IgD-negative memory B cell (primary cell): ENCODE data around the gene FAM163B. TPM values are rescaled to one million over a fixed set of nuclear protein-coding genes. Genes with fewer than 3 reads are reported as not detected.
A peak's percentile ranks its signal among the peaks of the same experiment; 100 is the strongest.
"Not testable (repeated sequence)": the region's sequence is repeated elsewhere in the genome, so short reads cannot be mapped to it uniquely, and the experiment has no call there.

Source experiments
- H3K27ac Mint-ChIP-seq, 3 donors: one replicate each; pipeline ENCODE4 v1.8.0; 2020 to 2022; ENCODE audit warnings: mild to moderate bottlenecking in 3 of 3, mixed read lengths in 3 of 3, moderate library complexity in 1 of 3
- H3K27me3 Mint-ChIP-seq: one replicate; pipeline ENCODE4 v1.8.0; 2021; ENCODE audit warnings: mixed read lengths
- H3K36me3 Mint-ChIP-seq: one replicate; pipeline ENCODE4 v1.8.0; 2020; ENCODE audit warnings: mild to moderate bottlenecking, mixed read lengths
- H3K4me1 Mint-ChIP-seq, 3 donors: one replicate each; pipeline ENCODE4 v1.8.0; 2020 to 2022; ENCODE audit warnings: mixed read lengths in 3 of 3, mild to moderate bottlenecking in 1 of 3
- H3K4me3 Mint-ChIP-seq, 4 donors: one replicate each; pipeline ENCODE4 v1.8.0; 2020 to 2022; ENCODE audit warnings: mild to moderate bottlenecking in 4 of 4, mixed read lengths in 4 of 4, moderate library complexity in 3 of 4
- H3K9me3 Mint-ChIP-seq, 3 donors: one replicate each; pipeline ENCODE4 v1.8.0; 2020 to 2021; ENCODE audit warnings: mixed read lengths in 3 of 3, mild to moderate bottlenecking in 1 of 3
- polyA plus RNA-seq: library from polyadenylated mRNA; unstranded; fragments of 300-500 nt; fragmentation: Illumina TruSeq; gene quantifications from one replicate; pipeline ENCODE4 v1.2.3, GENCODE V29; 2021

FAM163B gene
- polyA plus RNA-seq, 1 donor from 2014 or later = not detected

DNA sequence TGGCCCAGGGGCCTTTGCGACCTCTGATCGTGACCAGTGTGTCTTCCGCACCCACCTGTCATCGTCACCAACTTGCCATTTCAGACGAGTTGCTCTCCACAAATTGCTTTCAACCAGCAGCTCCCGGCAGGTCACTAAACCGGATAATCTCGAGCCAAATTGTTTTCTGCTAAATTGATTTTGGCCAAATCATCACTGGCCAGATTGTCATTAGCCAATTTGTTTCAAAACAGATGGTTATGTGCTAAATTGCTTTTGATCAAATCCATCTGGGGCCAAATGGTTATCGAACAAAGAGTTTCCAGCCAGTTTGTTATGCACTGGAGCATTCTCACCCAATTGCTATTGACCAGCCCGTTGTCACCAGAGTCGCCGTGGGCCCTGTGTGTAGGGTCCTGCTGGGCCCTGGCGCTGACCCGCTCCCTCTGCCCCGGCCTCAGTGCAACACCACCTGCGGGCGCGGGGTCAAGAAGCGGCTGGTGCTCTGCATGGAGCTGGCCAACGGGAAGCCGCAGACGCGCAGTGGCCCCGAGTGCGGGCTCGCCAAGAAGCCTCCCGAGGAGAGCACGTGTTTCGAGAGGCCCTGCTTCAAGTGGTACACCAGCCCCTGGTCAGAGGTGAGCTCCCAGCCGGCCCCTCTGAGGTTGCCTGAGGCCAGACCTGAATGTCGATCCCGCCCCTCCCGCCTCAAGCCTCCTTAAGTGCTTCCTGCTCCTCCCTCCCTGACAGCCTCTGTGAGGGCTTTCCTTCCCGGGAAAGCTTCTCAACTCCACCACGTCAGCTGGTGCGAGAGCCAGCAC lies 39.1 kb downstream of the FAM163B start:
- peaks cover 18% of the 10 kb centered on the region for H3K27me3 Mint-ChIP-seq
- H3K27ac Mint-ChIP-seq = no peak overlapping the region
- peaks cover 0 to 1% (median 0%) of the 10 kb centered on the region in 3 donors for H3K4me1 Mint-ChIP-seq
- H3K4me3 Mint-ChIP-seq = no peak overlapping the region
- H3K36me3 Mint-ChIP-seq = no peaks in the 10 kb centered on the region
- H3K9me3 Mint-ChIP-seq = no peaks in the 10 kb centered on the region

DNA sequence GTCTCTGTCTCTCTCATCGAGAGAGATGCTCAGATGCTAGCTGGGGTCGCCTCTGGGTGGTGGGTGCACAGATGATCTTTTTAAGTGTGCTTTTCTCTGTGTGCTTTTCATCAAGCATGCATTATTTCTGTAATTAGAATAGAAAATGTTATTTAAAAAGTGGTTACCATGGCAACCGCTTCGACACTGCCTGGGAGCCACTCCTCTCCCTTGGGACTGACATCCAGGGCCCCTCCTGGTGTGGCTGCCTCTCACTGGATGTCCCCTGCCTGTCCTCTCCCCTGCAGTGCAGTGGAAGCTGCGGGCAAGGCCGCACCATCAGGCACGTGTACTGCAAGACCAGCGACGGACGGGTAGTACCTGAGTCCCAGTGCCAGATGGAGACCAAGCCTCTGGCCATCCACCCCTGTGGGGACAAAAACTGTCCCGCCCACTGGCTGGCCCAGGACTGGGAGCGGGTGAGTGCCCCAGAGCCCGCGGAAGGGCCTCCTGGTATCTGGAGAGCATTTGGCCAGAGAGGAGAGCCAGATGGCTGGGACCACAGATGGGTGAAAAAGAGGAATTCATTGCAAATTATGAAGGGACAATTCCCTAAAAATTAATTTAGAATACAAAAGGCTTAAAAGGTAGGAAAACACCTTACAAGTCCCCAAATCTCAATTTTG lies 39.9 kb downstream of the FAM163B start:
- Mint-ChIP-seq H3K36me3 (no peaks in the 10 kb centered on the region), H3K4me1 (peaks cover 0 to 1% (median 0%) of the 10 kb centered on the region in 3 donors), H3K9me3 (no peaks in the 10 kb centered on the region), H3K27ac (no peak overlapping the region), H3K27me3 (peaks cover 14% of the 10 kb centered on the region), H3K4me3 (peak overlapping the region in 1 of 4 donors; percentile 41)

DNA sequence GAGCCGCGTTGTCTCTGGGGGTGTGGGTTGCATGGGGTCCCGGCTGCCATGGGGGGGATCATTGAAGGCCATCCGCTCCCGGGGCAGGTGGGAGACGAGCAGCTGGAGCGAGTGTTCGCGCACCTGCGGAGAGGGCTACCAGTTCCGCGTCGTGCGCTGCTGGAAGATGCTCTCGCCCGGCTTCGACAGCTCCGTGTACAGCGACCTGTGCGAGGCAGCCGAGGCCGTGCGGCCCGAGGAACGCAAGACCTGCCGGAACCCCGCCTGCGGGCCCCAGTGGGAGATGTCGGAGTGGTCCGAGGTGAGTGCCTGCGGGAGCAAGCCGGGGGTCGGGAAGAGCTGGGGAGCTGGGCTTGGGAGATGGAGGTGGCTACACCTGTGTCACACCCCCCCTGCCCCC lies 41.0 kb downstream of the FAM163B start:
- peaks cover 12% of the 10 kb centered on the region for H3K27me3 Mint-ChIP-seq
- no peak overlapping the region for H3K27ac Mint-ChIP-seq
- H3K9me3 Mint-ChIP-seq = no peaks in the 10 kb centered on the region
- H3K4me3 Mint-ChIP-seq = no peak overlapping the region
- H3K4me1 Mint-ChIP-seq = peaks cover 0 to 1% (median 0%) of the 10 kb centered on the region in 3 donors
- no peaks in the 10 kb centered on the region for H3K36me3 Mint-ChIP-seq

DNA sequence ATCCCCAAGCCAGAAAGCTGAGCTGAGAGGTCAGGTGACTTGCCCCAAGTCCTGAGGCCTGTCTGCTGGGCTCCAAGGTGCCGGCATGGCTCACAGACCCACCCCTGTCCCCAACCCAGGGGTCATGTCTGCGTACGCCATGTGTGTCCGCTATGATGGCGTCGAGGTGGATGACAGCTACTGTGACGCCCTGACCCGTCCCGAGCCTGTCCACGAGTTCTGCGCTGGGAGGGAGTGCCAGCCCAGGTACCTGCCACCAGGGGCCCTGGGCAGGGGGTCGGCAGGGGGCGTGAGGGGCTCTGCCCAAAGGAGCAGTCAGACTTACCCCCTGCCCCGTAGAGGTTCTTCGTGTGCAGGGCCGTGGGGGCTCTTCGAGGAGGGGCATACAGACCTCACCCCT lies 42.4 kb downstream of the FAM163B start:
- H3K9me3 Mint-ChIP-seq = no peaks in the 10 kb centered on the region
- peaks cover 9% of the 10 kb centered on the region for H3K27me3 Mint-ChIP-seq
- peaks cover 0 to 1% (median 0%) of the 10 kb centered on the region in 3 donors for H3K4me1 Mint-ChIP-seq
- no peaks in the 10 kb centered on the region for H3K36me3 Mint-ChIP-seq
- no peak overlapping the region for H3K27ac Mint-ChIP-seq
- H3K4me3 Mint-ChIP-seq = no peak overlapping the region

DNA sequence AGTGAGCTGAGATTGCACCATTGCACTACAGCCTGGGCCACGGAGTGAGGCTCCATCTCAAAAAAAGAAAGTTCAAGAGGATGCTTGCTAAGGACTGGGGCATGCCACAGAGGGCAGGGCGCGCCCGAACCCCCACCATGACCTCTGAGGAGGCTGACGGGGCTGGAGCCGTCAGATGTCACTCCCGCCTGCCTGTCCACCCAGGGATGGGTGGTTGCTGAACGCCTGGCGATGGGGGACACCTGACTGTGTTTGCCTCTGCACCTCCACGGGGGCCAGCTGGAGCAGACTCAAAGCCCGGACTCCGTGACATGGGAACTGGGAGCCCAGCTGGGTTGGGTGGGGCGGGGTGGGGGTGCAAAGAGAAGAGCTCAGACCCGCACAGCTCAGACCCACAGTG lies 42.8 kb downstream of the FAM163B start:
- H3K36me3 Mint-ChIP-seq = no peaks in the 10 kb centered on the region
- no peak overlapping the region for H3K4me3 Mint-ChIP-seq
- H3K27ac Mint-ChIP-seq = no peak overlapping the region
- peaks cover 0 to 1% (median 0%) of the 10 kb centered on the region in 3 donors for H3K4me1 Mint-ChIP-seq
- H3K9me3 Mint-ChIP-seq = peaks cover 0 to 2% (median 0%) of the 10 kb centered on the region in 3 donors
- H3K27me3 Mint-ChIP-seq = peaks cover 9% of the 10 kb centered on the region

DNA sequence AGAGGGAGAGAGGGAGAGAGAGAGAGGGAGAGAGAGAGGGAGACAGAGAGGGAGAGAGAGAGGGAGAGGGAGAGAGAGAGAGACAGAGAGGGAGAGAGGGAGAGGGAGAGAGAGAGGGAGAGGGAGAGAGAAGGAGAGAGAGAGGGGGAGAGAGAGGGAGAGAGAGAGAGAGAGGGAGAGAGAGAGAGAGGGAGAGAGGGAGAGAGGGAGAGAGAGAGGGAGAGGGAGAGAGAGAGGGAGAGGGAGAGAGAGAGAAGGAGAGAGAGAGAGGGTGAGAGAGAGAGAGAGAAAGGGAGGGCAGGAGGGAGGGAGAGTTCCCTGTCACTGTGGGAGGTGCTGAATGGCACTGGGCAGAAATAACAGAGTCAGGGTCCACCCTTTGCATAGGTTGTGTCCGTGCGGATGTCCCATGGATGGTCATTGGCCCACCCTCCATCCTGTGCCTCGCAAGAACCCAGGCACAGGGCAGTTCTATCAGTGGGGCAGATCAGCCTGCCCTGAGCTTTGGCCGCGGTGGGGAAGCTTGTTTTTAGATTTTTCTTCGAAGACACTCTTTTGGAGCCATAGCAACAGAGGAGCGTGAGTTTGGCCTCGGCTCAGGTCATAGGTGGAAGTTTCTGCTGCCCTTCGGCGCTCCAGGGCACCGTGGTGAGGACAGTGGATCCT lies 44.6 kb downstream of the FAM163B start:
- Mint-ChIP-seq H3K4me3 (no peak overlapping the region), H3K27ac (no peak overlapping the region), H3K36me3 (no peaks in the 10 kb centered on the region), H3K27me3 (peaks cover 7% of the 10 kb centered on the region), H3K4me1 (peaks cover 0 to 1% (median 0%) of the 10 kb centered on the region in 3 donors), H3K9me3 (peaks cover 0 to 2% (median 0%) of the 10 kb centered on the region in 3 donors)

DNA sequence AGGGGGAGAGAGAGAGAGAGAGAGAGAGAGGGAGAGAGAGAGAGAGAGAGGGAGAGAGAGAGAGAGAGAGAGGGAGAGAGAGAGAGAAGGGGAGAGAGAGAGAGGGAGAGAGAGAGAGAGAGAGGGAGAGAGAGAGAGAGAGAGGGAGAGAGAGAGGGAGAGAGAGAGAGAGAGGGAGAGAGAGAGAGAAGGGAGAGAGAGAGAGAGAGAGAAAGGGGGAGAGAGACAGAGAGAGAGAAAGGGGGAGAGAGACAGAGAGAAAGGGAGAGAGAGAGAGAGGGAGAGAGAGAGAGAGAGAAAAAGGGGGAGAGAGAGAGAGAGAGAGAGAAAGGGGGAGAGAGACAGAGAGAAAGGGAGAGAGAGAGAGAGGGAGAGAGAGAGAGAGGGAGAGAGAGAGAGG lies 45.4 kb downstream of the FAM163B start:
- H3K4me3 Mint-ChIP-seq, H3K36me3 Mint-ChIP-seq, H3K27ac Mint-ChIP-seq, H3K4me1 Mint-ChIP-seq, H3K9me3 Mint-ChIP-seq, H3K27me3 Mint-ChIP-seq: not testable (repeated sequence)

DNA sequence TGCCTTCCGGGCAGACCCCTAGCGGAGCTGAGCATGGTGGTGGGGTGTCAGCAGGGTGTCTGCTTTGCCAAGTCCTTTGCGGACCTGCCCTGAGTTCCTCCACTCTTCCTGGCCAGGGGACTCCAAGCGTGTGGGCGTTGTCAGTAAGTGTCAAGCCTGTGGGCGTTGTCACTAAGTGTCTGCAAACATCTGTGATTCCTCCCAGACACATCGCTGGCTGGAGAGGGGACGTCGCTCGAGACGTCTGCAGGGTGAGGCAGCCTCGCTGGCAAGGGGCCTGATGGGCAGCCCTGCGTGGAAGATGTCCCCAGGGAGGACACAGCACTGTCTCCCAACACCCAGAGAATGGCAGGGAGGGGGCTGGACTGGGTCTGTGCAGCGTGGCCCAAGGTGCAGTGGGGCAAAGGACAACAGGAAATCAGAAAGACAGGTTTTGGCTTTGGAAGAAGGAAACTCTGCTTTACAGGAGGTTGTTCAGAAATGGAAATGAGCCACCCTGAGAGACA lies 45.8 kb downstream of the FAM163B start:
- Mint-ChIP-seq H3K27me3 (peaks cover 9% of the 10 kb centered on the region), H3K36me3 (no peaks in the 10 kb centered on the region), H3K27ac (no peak overlapping the region), H3K9me3 (peaks cover 0 to 2% (median 0%) of the 10 kb centered on the region in 3 donors), H3K4me3 (peak overlapping the region in 2 of 4 donors; percentile 6 to 52), H3K4me1 (peaks cover 2 to 8% (median 6%) of the 10 kb centered on the region in 3 donors)

DNA sequence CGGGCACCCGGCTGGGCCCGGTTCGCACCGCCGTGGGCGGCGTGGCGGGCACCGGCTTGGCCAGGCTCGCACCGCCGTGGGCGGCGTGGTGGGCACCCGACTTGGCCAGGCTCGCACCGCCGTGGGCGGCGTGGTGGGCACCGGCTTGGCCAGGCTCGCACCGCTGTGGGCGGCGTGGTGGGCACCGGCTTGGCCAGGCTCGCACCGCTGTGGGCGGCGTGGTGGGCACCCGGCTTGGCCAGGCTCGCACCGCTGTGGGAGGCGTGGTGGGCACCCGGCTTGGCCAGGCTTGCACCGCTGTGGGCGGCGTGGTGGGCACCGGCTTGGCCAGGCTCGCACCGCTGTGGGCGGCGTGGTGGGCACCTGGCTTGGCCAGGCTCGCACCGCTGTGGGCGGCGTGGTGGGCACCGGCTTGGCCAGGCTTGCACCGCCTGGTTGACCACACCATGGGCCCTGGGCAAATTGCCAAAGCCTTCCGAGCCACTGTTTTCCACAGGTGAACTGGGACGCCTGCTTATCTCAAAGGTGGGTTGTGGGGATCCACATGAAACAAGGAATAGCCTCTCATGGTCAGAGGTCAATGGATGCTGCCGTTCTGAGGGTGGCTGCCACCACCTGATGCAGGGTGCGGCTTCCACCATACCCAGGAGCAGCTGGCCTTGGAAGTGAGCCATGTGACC lies 46.4 kb downstream of the FAM163B start:
- Mint-ChIP-seq H3K27me3 (peaks cover 12% of the 10 kb centered on the region), H3K4me1 (peaks cover 6 to 12% (median 12%) of the 10 kb centered on the region in 3 donors), H3K27ac (no peak overlapping the region), H3K36me3 (no peaks in the 10 kb centered on the region), H3K4me3 (no peak overlapping the region), H3K9me3 (peaks cover 0 to 2% (median 0%) of the 10 kb centered on the region in 3 donors)

DNA sequence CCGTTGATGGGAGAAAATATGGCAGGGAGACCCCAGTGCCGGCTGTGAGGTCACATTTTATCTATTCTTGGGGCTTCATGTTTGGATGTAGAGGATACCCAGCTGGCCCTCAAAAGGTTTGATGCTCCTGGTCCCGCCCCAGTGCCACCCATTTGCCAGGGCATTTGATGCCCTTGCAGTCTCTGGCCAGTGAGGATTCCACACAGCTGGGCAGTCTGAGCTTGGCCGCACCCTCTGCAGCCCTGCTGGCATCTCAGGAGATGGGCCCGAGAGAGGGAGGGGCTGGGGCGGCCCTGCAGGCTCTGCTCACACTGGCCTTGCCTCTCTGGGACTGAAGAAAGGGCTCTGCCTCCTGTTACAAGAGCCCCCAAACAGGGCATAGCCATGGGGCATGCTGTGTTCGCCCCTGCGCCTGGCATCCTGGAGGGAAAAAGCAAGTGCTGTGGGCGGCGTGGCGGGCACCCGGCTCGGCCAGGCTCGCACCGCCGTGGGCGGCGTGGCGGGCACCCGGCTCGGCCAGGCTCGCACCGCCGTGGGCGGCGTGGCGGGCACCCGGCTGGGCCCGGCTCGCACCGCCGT lies 47.1 kb downstream of the FAM163B start:
- Mint-ChIP-seq H3K9me3 (peaks cover 0 to 2% (median 0%) of the 10 kb centered on the region in 3 donors), H3K4me1 (peaks cover 6 to 12% (median 12%) of the 10 kb centered on the region in 3 donors), H3K27me3 (peaks cover 15% of the 10 kb centered on the region), H3K4me3 (no peak overlapping the region), H3K27ac (no peak overlapping the region), H3K36me3 (no peaks in the 10 kb centered on the region)

DNA sequence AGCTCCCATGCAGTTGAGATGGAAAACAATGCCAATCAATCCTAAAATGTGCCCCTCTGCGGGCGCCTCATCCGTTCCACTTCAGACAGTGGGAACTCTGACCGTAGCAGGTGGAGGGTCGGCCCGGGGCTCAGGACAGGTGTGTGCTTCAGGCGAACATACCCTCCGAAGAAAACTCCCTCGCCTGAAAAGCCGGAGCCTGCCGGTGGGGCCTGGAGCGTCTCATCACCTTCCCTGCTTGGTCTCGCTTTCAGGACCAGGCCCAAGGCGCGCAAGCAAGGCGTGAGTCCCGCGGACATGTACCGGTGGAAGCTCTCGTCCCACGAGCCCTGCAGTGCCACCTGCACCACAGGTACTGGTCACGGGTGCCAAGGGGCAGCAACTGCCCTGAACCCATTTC lies 48.2 kb downstream of the FAM163B start:
- peaks cover 0 to 2% (median 0%) of the 10 kb centered on the region in 3 donors for H3K9me3 Mint-ChIP-seq
- no peak overlapping the region for H3K27ac Mint-ChIP-seq
- H3K27me3 Mint-ChIP-seq = peaks cover 20% of the 10 kb centered on the region
- H3K36me3 Mint-ChIP-seq = no peaks in the 10 kb centered on the region
- peaks cover 6 to 12% (median 12%) of the 10 kb centered on the region in 3 donors for H3K4me1 Mint-ChIP-seq
- no peak overlapping the region for H3K4me3 Mint-ChIP-seq

DNA sequence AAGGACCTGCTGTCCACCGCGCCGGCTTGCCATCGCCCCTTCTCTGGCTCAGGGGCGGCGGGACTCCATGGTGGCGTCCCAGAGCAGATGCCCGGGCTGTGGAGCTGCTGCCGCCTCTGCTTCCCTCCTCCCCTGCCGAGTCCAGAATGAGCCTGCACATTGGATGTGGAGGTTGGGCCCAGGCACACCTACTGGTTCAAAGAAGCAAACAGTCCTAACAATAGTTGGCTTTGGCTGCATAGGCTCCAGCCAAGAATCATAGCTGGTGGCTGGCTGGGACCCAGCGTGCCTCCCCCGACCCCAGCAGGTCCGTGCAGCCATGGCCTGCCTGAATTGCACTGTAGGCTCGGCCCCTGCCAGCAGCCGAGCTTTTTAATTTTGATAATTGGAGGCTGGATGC lies 48.9 kb downstream of the FAM163B start:
- H3K9me3 Mint-ChIP-seq = peaks cover 0 to 2% (median 0%) of the 10 kb centered on the region in 3 donors
- no peak overlapping the region for H3K27ac Mint-ChIP-seq
- H3K4me3 Mint-ChIP-seq = no peak overlapping the region

DNA sequence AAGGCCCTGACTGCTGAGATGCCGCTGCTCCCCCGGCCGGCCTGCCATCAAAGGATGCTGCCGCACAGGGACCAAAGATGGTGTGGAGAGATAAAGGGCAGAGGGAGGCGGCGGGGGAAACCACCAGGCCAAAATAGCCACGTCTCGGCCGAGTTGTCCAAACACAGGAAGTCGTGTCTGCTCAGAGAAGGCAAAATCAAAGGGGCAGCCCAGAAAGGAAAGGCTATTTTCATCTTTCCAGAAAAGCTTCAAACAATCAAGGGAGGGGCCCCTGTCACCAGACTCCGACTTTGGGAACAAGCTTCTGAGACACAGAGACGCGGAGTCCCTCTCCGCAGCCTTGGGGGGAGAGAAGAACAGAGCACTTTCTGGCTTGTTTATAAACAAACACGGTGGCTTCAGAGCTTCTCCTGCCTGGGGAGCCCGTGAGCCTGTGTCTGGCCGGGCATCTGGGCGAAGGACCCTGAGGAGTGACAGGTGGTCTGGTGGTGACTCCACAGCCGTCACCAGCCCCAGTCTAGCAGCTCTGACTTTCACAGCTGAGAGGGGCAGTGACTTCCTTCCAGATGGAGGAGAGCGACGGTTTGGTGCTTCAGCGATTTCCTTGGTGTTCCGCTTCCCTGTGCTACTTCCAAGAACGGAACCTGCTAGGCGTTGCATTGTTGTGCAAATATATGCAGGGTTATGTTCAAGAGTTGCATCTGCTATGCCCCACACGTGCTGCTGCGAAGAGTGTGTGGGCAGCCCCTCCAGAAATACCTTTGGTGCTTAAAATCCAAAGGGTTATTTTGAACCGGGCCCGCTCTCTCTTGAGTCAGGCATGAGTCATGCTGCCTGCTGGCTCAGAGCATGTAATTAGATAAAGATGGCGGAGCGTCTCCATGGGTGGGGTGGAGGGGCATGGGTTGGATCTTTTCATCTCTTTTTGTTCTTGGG lies 50.7 kb downstream of the FAM163B start:
- Mint-ChIP-seq H3K27ac (no peak overlapping the region), H3K4me3 (peak overlapping the region; percentile 12 to 48 (median 35)), H3K4me1 (peaks cover 6 to 12% (median 12%) of the 10 kb centered on the region in 3 donors), H3K27me3 (peaks cover 22% of the 10 kb centered on the region), H3K36me3 (no peaks in the 10 kb centered on the region), H3K9me3 (peaks cover 0 to 2% (median 0%) of the 10 kb centered on the region in 3 donors)

More for the DNA sequence above, 48.9 kb downstream of the FAM163B start:
- Mint-ChIP-seq H3K27me3 (peaks cover 22% of the 10 kb centered on the region), H3K36me3 (no peaks in the 10 kb centered on the region), H3K4me1 (peaks cover 6 to 12% (median 12%) of the 10 kb centered on the region in 3 donors)
